H1 (cell line): ENCODE data around the gene LDLRAD3. TPM values are rescaled to one million over a fixed set of nuclear protein-coding genes. Genes with fewer than 3 reads are reported as not detected.
A peak's percentile ranks its signal among the peaks of the same experiment; 100 is the strongest.

ENCODE experiments used
- BRCA1 ChIP-seq: IDR thresholded peaks from 2 replicates; pipeline ENCODE4 v1.6.1; 2012; ENCODE audit warnings: low read depth, low read length, improper control_type of control experiment
- CBX5 ChIP-seq: fragments of 300-800, 300-1000 bp; sonication (generic); IDR thresholded peaks from 2 replicates; pipeline ENCODE4 v1.7.1; 2016; ENCODE audit warnings: antibody characterized with exemption, low read length, low read depth
- CBX8 ChIP-seq: fragments of 300-800, 300-1000 bp; sonication (generic); IDR thresholded peaks from 2 replicates; pipeline ENCODE4 v1.7.1; 2016; ENCODE audit warnings: low read depth, low read length, borderline replicate concordance
- CHD1 ChIP-seq: IDR thresholded peaks from 2 replicates; pipeline ENCODE4 v1.6.1; 2012; ENCODE audit warnings: low read depth, low read length, improper control_type of control experiment
- GABPA ChIP-seq: IDR thresholded peaks from 2 replicates; pipeline ENCODE4 v1.6.1; 2011; ENCODE audit warnings: mild to moderate bottlenecking, low read length, moderate library complexity, borderline replicate concordance; ENCODE audit not compliant: insufficient read depth
- GTF2F1 ChIP-seq: IDR thresholded peaks from 2 replicates; pipeline ENCODE4 v1.6.1; 2012; ENCODE audit warnings: low read depth, low read length, improper control_type of control experiment, borderline replicate concordance
- HDAC6 ChIP-seq: IDR thresholded peaks from one replicate; pipeline ENCODE4 v1.7.1; 2012; ENCODE audit warnings: low read depth, mild to moderate bottlenecking, inconsistent platforms, low read length, moderate library complexity
- JUND ChIP-seq: IDR thresholded peaks from 2 replicates; pipeline ENCODE4 v1.6.1; 2011; ENCODE audit warnings: mild to moderate bottlenecking, improper control_type of control experiment, low read length
- KDM5A ChIP-seq: fragments of 200-600 bp; IDR thresholded peaks from 2 replicates; pipeline ENCODE4 v1.7.1; 2012; ENCODE audit warnings: mild to moderate bottlenecking, low read length, inconsistent platforms, mixed read lengths
- NRF1 ChIP-seq: IDR thresholded peaks from 2 replicates; pipeline ENCODE4 v1.6.1; 2011; ENCODE audit warnings: mild to moderate bottlenecking, low read depth, low read length, improper control_type of control experiment
- PHF8 ChIP-seq: fragments of 200-600 bp; sonication (generic); conservative IDR thresholded peaks from 2 replicates; pipeline ENCODE4 v1.7.1; 2012; ENCODE audit warnings: low read depth, mild to moderate bottlenecking, inconsistent platforms, low read length, moderate library complexity
- POU5F1 ChIP-seq: IDR thresholded peaks from 2 replicates; pipeline ENCODE4 v1.6.1; 2011; ENCODE audit warnings: low read depth, mild to moderate bottlenecking, low read length, moderate library complexity
- RAD21 ChIP-seq, 2 experiments: IDR thresholded peaks in 1 of 2; conservative IDR thresholded peaks in 1 of 2; 2 replicates each; pipeline ENCODE4 v1.6.1; 2011; ENCODE audit warnings: low read depth in 2 of 2, low read length in 2 of 2, improper control_type of control experiment in 1 of 2, inconsistent platforms in 1 of 2, mild to moderate bottlenecking in 1 of 2, moderate library complexity in 1 of 2
- RBBP5 ChIP-seq: IDR thresholded peaks from 2 replicates; pipeline ENCODE4 v1.7.1; 2012; ENCODE audit warnings: low read depth, mild to moderate bottlenecking, inconsistent platforms, low read length, moderate library complexity, borderline replicate concordance
- RFX5 ChIP-seq: IDR thresholded peaks from 2 replicates; pipeline ENCODE4 v1.6.1; 2011; ENCODE audit warnings: low read depth, low read length, improper control_type of control experiment, borderline replicate concordance
- SIX5 ChIP-seq: IDR thresholded peaks from 2 replicates; pipeline ENCODE4 v1.6.1; 2011; ENCODE audit warnings: mild to moderate bottlenecking, low read depth, low read length
- SP1 ChIP-seq: IDR thresholded peaks from 2 replicates; pipeline ENCODE4 v1.6.1; 2011; ENCODE audit warnings: low read depth, low read length
- SP2 ChIP-seq: IDR thresholded peaks from 2 replicates; pipeline ENCODE4 v1.6.1; 2012; ENCODE audit warnings: mild to moderate bottlenecking, low read length, inconsistent platforms
- SP4 ChIP-seq: IDR thresholded peaks from 2 replicates; pipeline ENCODE4 v1.6.1; 2012; ENCODE audit warnings: low read length, inconsistent platforms
- TBP ChIP-seq: IDR thresholded peaks from 2 replicates; pipeline ENCODE4 v1.6.1; 2011; ENCODE audit warnings: low read depth, low read length, improper control_type of control experiment
- TEAD4 ChIP-seq: IDR thresholded peaks from 2 replicates; pipeline ENCODE4 v1.6.1; 2012; ENCODE audit warnings: low read depth, low read length, inconsistent platforms, mixed read lengths
- YY1 ChIP-seq: IDR thresholded peaks from 2 replicates; pipeline ENCODE4 v1.6.1; 2011; ENCODE audit warnings: low read depth, mild to moderate bottlenecking, low read length
- polyA plus RNA-seq, 7 experiments: library from polyadenylated mRNA; depleted of rRNA in 3 of 7; stranded (reverse) in 5 of 7; unstranded in 2 of 7; fragments of >200 nt in 5 of 7; fragments of 200-250 nt in 2 of 7; gene quantifications; 1 replicate in 5 of 7; 2 replicates in 1 of 7; 4 replicates in 1 of 7; pipeline versions ENCODE4 v1.2.1 to v1.2.3, GENCODE V29; 2011 to 2013; ENCODE audit warnings: missing spikeins in 2 of 7, mixed read lengths in 2 of 7
- total RNA-seq: library from RNA; stranded (reverse); fragmentation: NEBNext Ultra II Directional; extraction: Animal tissue kit (Norgen Biotek cat#: 25700); gene quantifications from 2 replicates; pipeline ENCODE4 v1.2.1, GENCODE V29; 2021
- TF ChIP-seq, protein P1 (sequence below): IDR thresholded peaks from 2 replicates; pipeline ENCODE4 v1.6.1; 2012; ENCODE audit warnings: inconsistent platforms
- TF ChIP-seq, protein P2 (sequence below): IDR thresholded peaks from 2 replicates; pipeline ENCODE4 v1.6.1; 2012; ENCODE audit warnings: low read length, inconsistent platforms

The LDLRAD3 gene
- total and polyA plus RNA-seq, 2 of the 8 experiments (the other 6 are each of a cell fraction or from before 2014, with no cell fraction given) = 18.6 to 22.8 TPM

DNA sequence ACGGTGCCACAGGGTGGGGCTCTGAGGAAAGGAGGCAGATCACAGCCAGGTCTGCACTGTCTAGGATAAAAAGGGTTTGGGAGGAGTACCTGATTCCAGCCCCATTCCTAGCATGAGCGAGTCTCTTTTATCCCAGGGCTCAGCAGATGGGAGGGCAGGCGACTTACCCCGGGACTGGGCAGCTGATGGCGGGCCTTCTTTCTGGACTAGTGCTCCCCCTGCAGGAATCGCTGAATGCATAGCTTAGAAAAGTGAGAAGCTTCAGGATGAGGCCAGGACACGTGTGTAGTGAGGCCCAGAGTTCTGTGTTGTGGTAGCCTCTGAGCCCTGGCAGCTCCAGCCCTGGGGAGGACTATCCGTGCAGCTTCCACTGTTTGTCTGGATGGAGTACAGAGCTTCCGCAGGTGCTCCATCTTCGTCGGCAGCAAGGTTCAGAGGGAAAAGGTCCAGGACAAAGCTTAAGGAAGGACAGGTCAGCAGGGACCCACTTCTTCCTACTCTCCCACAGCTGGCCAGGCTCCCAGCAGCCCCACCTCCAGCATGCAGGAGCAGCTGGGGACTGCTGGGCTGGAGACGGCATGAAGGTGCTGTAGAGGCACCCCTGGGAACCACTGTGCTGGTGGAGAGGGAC is 315.0 kb downstream of the LDLRAD3 start (continued):
- no peak for TF ChIP-seq GABPA
- TF ChIP-seq CBX5 = no peak
- TF ChIP-seq, protein P1, sequence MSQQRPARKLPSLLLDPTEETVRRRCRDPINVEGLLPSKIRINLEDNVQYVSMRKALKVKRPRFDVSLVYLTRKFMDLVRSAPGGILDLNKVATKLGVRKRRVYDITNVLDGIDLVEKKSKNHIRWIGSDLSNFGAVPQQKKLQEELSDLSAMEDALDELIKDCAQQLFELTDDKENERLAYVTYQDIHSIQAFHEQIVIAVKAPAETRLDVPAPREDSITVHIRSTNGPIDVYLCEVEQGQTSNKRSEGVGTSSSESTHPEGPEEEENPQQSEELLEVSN = no peak
- TF ChIP-seq, protein P2, sequence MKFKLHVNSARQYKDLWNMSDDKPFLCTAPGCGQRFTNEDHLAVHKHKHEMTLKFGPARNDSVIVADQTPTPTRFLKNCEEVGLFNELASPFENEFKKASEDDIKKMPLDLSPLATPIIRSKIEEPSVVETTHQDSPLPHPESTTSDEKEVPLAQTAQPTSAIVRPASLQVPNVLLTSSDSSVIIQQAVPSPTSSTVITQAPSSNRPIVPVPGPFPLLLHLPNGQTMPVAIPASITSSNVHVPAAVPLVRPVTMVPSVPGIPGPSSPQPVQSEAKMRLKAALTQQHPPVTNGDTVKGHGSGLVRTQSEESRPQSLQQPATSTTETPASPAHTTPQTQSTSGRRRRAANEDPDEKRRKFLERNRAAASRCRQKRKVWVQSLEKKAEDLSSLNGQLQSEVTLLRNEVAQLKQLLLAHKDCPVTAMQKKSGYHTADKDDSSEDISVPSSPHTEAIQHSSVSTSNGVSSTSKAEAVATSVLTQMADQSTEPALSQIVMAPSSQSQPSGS = no peak
- TF ChIP-seq RAD21 (IDR thresholded peaks at IDR 0.05 in 1 of 2, conservative IDR thresholded peaks at IDR 0.05 in 1 of 2; ENCODE audit: low read depth in 2 of 2, low read length in 2 of 2) = peak; percentile 84 to 89
- no peak for TF ChIP-seq PHF8
- no peak for TF ChIP-seq JUND
- TF ChIP-seq BRCA1 = no peak
- TF ChIP-seq CBX8 = no peak
- TF ChIP-seq KDM5A = no peak
- TF ChIP-seq SIX5 = no peak
- no peak for TF ChIP-seq RBBP5
- no peak for TF ChIP-seq HDAC6
- no peak for TF ChIP-seq SP1
- no peak for TF ChIP-seq SP2
- no peak for TF ChIP-seq YY1
- TF ChIP-seq CHD1 = no peak
- TF ChIP-seq NRF1 = no peak
- TF ChIP-seq RFX5 = no peak
- TF ChIP-seq TBP = no peak
- TF ChIP-seq POU5F1 = no peak
- TF ChIP-seq SP4 = no peak
- no peak for TF ChIP-seq GTF2F1
- TF ChIP-seq TEAD4 = 0 out of 2 replicates have a peak, but pooled peaks have one; percentile 28
